Ectodermal cell (in vitro differentiated cells): ENCODE measurements around the gene CHD1L. TPM values are rescaled to one million over a fixed set of nuclear protein-coding genes. Genes with fewer than 3 reads are reported as not detected.
"Not testable (repeated sequence)": the region's sequence is repeated elsewhere in the genome, so short reads cannot be mapped to it uniquely, and the experiment has no call there.

ENCODE experiments used
- H3K27ac ChIP-seq: 2 replicates; pipeline ENCODE4 v1.7.0; 2013; ENCODE audit warnings: mild to moderate bottlenecking, low read depth, low read length; ENCODE audit not compliant: insufficient read depth, poor library complexity, severe bottlenecking
- H3K27me3 ChIP-seq: 2 replicates; pipeline ENCODE4 v1.7.0; 2013; ENCODE audit warnings: mild to moderate bottlenecking, low read length; ENCODE audit not compliant: insufficient read depth, control insufficient read depth, poor library complexity, severe bottlenecking
- H3K36me3 ChIP-seq: one replicate; pipeline ENCODE4 v1.7.0; 2013; ENCODE audit warnings: low read length; ENCODE audit not compliant: control insufficient read depth, insufficient read depth
- H3K4me1 ChIP-seq: one replicate; pipeline ENCODE4 v1.7.0; 2013; ENCODE audit warnings: low read length; ENCODE audit not compliant: control insufficient read depth, insufficient read depth
- H3K4me3 ChIP-seq: 2 replicates; pipeline ENCODE4 v1.7.0; 2013; ENCODE audit warnings: low read depth, low read length, control low read depth; ENCODE audit not compliant: insufficient read depth
- H3K9me3 ChIP-seq: 2 replicates; pipeline ENCODE4 v1.7.0; 2013; ENCODE audit warnings: mild to moderate bottlenecking, low read length, moderate library complexity; ENCODE audit not compliant: control insufficient read depth
- WGBS, 2 experiments: methylation state at CpG; one replicate each; pipeline ENCODE4 v1.1.7; 2013; ENCODE audit warnings: missing lambda C conversion rate in 2 of 2; 5-methylcytosine and 5-hydroxymethylcytosine counted together
- polyA plus RNA-seq, 4 experiments: library from polyadenylated mRNA; stranded (reverse); fragments of 50-300 nt; gene quantifications; one replicate each; pipeline ENCODE4 v1.2.3, GENCODE V29; 2013

CHD1L gene
- 91.4 TPM for polyA plus RNA-seq (2013, experiment 1 of 4)
- 95.6 TPM for polyA plus RNA-seq (2013, experiment 2 of 4)
- 61.1 TPM for polyA plus RNA-seq (2013, experiment 3 of 4)
- polyA plus RNA-seq (2013, experiment 4 of 4) = 61.6 TPM

GRCh38 chr1:147242449-147243227 lies at the start of gene CHD1L:
TSS of gene CHD1L (plus strand) at chr1:147242684. CDS start at chr1:147242704, 20 bp downstream.
- Histone ChIP-seq H3K27me3 (peaks cover 7% of the 10 kb centered on the region), H3K27ac (peak within 1 kb of the TSS; percentile 85), H3K36me3 (no peaks in the 10 kb centered on the region), H3K9me3 (no peaks in the 10 kb centered on the region), H3K4me1 (peaks cover 4% of the 10 kb centered on the region), H3K4me3 (peak within 1 kb of the TSS; percentile 97)
- WGBS, 2 experiments = 1% methylated on average over 82 of the region's 82 CpGs

- H3K27me3 ChIP-seq, H3K27ac ChIP-seq, H3K36me3 ChIP-seq, H3K4me3 ChIP-seq, H3K4me1 ChIP-seq, H3K9me3 ChIP-seq: not testable (repeated sequence)
- WGBS, 2 experiments = 90 to 93% methylated on average over 3 of the region's 3 CpGs
Observed at GRCh38 chr1:147197324-147197723, 45.2 kb upstream of the CHD1L start.

- Histone ChIP-seq H3K4me1 (no peaks in the 10 kb centered on the region), H3K27ac (no peak overlapping the region), H3K9me3 (no peaks in the 10 kb centered on the region), H3K27me3 (no peaks in the 10 kb centered on the region), H3K4me3 (no peak overlapping the region), H3K36me3 (no peaks in the 10 kb centered on the region)
- 85 to 94% methylated on average over 4 of the region's 4 CpGs for WGBS, 2 experiments
Observed at GRCh38 chr1:147201276-147201675, 41.2 kb upstream of the CHD1L start.

GRCh38 chr1:147201786-147202185 lies 40.7 kb upstream of the CHD1L start:
- 82 to 89% methylated on average over 1 of the region's 1 CpG for WGBS, 2 experiments

GRCh38 chr1:147202576-147202975 lies 39.9 kb upstream of the CHD1L start:
- no peak overlapping the region for H3K4me3 ChIP-seq
- H3K4me1 ChIP-seq = no peaks in the 10 kb centered on the region
- H3K9me3 ChIP-seq = no peaks in the 10 kb centered on the region
- no peaks in the 10 kb centered on the region for H3K27me3 ChIP-seq
- no peak overlapping the region for H3K27ac ChIP-seq
- 83 to 93% methylated on average over 2 of the region's 2 CpGs for WGBS, 2 experiments
- no peaks in the 10 kb centered on the region for H3K36me3 ChIP-seq

More at GRCh38 chr1:147201786-147202185, 40.7 kb upstream of the CHD1L start:
- Histone ChIP-seq H3K36me3 (no peaks in the 10 kb centered on the region), H3K4me1 (no peaks in the 10 kb centered on the region), H3K9me3 (no peaks in the 10 kb centered on the region), H3K27ac (no peak overlapping the region), H3K27me3 (no peaks in the 10 kb centered on the region), H3K4me3 (no peak overlapping the region)

GRCh38 chr1:147204080-147204479 lies 38.4 kb upstream of the CHD1L start:
- WGBS, 2 experiments = 90 to 95% methylated on average over 3 of the region's 3 CpGs
- Histone ChIP-seq H3K4me1 (no peaks in the 10 kb centered on the region), H3K27ac (no peak overlapping the region), H3K27me3 (no peaks in the 10 kb centered on the region), H3K4me3 (no peak overlapping the region), H3K36me3 (no peaks in the 10 kb centered on the region), H3K9me3 (no peaks in the 10 kb centered on the region)

- 92 to 100% methylated on average over 1 of the region's 1 CpG for WGBS, 2 experiments
- Histone ChIP-seq H3K9me3 (no peaks in the 10 kb centered on the region), H3K4me1 (no peaks in the 10 kb centered on the region)
Observed at GRCh38 chr1:147207192-147207591, 35.3 kb upstream of the CHD1L start.

GRCh38 chr1:147208619-147209018 lies 33.9 kb upstream of the CHD1L start:
- Histone ChIP-seq H3K9me3 (no peaks in the 10 kb centered on the region), H3K4me3 (no peak overlapping the region), H3K4me1 (no peaks in the 10 kb centered on the region), H3K27me3 (no peaks in the 10 kb centered on the region), H3K27ac (no peak overlapping the region), H3K36me3 (no peaks in the 10 kb centered on the region)
- WGBS, 2 experiments = 90 to 93% methylated on average over 7 of the region's 7 CpGs

More at GRCh38 chr1:147207192-147207591, 35.3 kb upstream of the CHD1L start:
- Histone ChIP-seq H3K36me3 (no peaks in the 10 kb centered on the region), H3K27ac (no peak overlapping the region), H3K4me3 (no peak overlapping the region), H3K27me3 (no peaks in the 10 kb centered on the region)

- H3K4me3 ChIP-seq = no peak overlapping the region
- no peak overlapping the region for H3K27ac ChIP-seq
- no peaks in the 10 kb centered on the region for H3K9me3 ChIP-seq
- 98 to 100% methylated on average over 2 of the region's 3 CpGs for WGBS, 2 experiments
- H3K4me1 ChIP-seq = no peaks in the 10 kb centered on the region
- no peaks in the 10 kb centered on the region for H3K27me3 ChIP-seq
- no peaks in the 10 kb centered on the region for H3K36me3 ChIP-seq
Observed at GRCh38 chr1:147209825-147210821, 32.4 kb upstream of the CHD1L start.

- no peaks in the 10 kb centered on the region for H3K36me3 ChIP-seq
- no peaks in the 10 kb centered on the region for H3K4me1 ChIP-seq
- no peaks in the 10 kb centered on the region for H3K9me3 ChIP-seq
- no peak overlapping the region for H3K4me3 ChIP-seq
- no peak overlapping the region for H3K27ac ChIP-seq
- no peaks in the 10 kb centered on the region for H3K27me3 ChIP-seq
- WGBS, 2 experiments = 100% methylated on average over 1 of the region's 2 CpGs
Observed at GRCh38 chr1:147210987-147211386, 31.5 kb upstream of the CHD1L start.
